Liver (tissue), 3 donors: Measurements from ENCODE around the gene TNK2.
"Not testable (repeated sequence)": the region's sequence is repeated elsewhere in the genome, so short reads cannot be mapped to it uniquely, and the experiment has no call there.

Source experiments
- ATF3 ChIP-seq: IDR thresholded peaks from 2 replicates; pipeline ENCODE4 v1.6.1; 2016; ENCODE audit warnings: antibody characterized with exemption
- EGR1 ChIP-seq, 2 donors: IDR thresholded peaks; 2 replicates each; pipeline ENCODE4 v1.6.1; 2016 to 2018; ENCODE audit warnings: antibody characterized with exemption in 2 of 2, low read depth in 2 of 2
- FOXA1 ChIP-seq: IDR thresholded peaks from 2 replicates; pipeline ENCODE4 v1.6.1; 2016; ENCODE audit warnings: antibody characterized with exemption
- GABPA ChIP-seq, 2 donors: IDR thresholded peaks in 1 of 2; conservative IDR thresholded peaks in 1 of 2; 2 replicates each; pipeline ENCODE4 v1.6.1; 2016; ENCODE audit warnings: antibody characterized with exemption in 2 of 2, mild to moderate bottlenecking in 1 of 2, moderate library complexity in 1 of 2
- JUND ChIP-seq, 2 donors: IDR thresholded peaks; 2 replicates each; pipeline ENCODE4 v1.6.1; 2016; ENCODE audit warnings: antibody characterized with exemption in 2 of 2
- MAX ChIP-seq: IDR thresholded peaks from 2 replicates; pipeline ENCODE4 v1.6.1; 2016; ENCODE audit warnings: antibody characterized with exemption
- RAD21 ChIP-seq, 2 donors: IDR thresholded peaks; 2 replicates each; pipeline ENCODE4 v1.6.1; 2016; ENCODE audit warnings: antibody characterized with exemption in 2 of 2, mild to moderate bottlenecking in 2 of 2
- REST ChIP-seq: IDR thresholded peaks from 2 replicates; pipeline ENCODE4 v1.6.1; 2016; ENCODE audit warnings: antibody characterized with exemption, mild to moderate bottlenecking
- SP1 ChIP-seq: IDR thresholded peaks from 2 replicates; pipeline ENCODE4 v1.6.1; 2018; ENCODE audit warnings: antibody characterized with exemption, mild to moderate bottlenecking
- TAF1 ChIP-seq: conservative IDR thresholded peaks from 2 replicates; pipeline ENCODE4 v1.6.1; 2016; ENCODE audit warnings: antibody characterized with exemption, mild to moderate bottlenecking
- YY1 ChIP-seq: IDR thresholded peaks from 2 replicates; pipeline ENCODE4 v1.6.1; 2016; ENCODE audit warnings: antibody characterized with exemption, mild to moderate bottlenecking
- TF ChIP-seq, protein P1 (sequence below): fragments of 150-350 bp; IDR thresholded peaks from 2 replicates; pipeline ENCODE4 v1.5.1; 2017; ENCODE audit warnings: improper control_type of control experiment, low read depth, low read length; ENCODE audit not compliant: missing input control
- TF ChIP-seq, protein P2 (sequence below): IDR thresholded peaks from 2 replicates; pipeline ENCODE4 v1.6.1; 2016; ENCODE audit warnings: antibody characterized with exemption
- donor health status: healthy.
- donor health status: healthy.

DNA sequence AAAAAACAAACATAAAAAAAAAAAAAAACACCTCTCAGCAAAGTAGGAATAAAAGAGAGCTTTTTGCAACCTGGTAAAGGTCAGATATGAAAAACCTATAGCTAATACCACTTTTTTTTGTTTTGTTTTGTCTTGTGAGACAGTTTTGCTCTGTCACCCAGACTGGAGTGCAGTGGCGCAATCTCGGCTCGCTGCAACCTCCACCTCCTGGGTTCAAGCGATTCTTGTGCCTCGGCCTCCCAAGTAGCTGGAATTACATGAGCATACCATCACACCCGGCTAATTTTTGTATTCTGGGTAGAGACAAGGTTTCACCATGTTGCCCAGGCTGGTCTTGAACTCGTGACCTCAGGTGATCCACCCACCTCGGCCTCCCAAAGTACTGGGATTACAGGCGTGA, 5.7 kb downstream of the TNK2 start:
- TF ChIP-seq, protein P1, sequence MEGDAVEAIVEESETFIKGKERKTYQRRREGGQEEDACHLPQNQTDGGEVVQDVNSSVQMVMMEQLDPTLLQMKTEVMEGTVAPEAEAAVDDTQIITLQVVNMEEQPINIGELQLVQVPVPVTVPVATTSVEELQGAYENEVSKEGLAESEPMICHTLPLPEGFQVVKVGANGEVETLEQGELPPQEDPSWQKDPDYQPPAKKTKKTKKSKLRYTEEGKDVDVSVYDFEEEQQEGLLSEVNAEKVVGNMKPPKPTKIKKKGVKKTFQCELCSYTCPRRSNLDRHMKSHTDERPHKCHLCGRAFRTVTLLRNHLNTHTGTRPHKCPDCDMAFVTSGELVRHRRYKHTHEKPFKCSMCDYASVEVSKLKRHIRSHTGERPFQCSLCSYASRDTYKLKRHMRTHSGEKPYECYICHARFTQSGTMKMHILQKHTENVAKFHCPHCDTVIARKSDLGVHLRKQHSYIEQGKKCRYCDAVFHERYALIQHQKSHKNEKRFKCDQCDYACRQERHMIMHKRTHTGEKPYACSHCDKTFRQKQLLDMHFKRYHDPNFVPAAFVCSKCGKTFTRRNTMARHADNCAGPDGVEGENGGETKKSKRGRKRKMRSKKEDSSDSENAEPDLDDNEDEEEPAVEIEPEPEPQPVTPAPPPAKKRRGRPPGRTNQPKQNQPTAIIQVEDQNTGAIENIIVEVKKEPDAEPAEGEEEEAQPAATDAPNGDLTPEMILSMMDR: not testable (repeated sequence)
- TF ChIP-seq YY1; TAF1; REST; EGR1 (IDR thresholded peaks at IDR 0.05; ENCODE audit: low read depth in 2 of 2); JUND (IDR thresholded peaks at IDR 0.05); GABPA (IDR thresholded peaks at IDR 0.05 in 1 of 2, conservative IDR thresholded peaks at IDR 0.05 in 1 of 2); SP1; MAX; RAD21 (IDR thresholded peaks at IDR 0.05); ATF3; FOXA1: not testable (repeated sequence)
- TF ChIP-seq, protein P2, sequence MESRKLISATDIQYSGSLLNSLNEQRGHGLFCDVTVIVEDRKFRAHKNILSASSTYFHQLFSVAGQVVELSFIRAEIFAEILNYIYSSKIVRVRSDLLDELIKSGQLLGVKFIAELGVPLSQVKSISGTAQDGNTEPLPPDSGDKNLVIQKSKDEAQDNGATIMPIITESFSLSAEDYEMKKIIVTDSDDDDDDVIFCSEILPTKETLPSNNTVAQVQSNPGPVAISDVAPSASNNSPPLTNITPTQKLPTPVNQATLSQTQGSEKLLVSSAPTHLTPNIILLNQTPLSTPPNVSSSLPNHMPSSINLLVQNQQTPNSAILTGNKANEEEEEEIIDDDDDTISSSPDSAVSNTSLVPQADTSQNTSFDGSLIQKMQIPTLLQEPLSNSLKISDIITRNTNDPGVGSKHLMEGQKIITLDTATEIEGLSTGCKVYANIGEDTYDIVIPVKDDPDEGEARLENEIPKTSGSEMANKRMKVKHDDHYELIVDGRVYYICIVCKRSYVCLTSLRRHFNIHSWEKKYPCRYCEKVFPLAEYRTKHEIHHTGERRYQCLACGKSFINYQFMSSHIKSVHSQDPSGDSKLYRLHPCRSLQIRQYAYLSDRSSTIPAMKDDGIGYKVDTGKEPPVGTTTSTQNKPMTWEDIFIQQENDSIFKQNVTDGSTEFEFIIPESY: not testable (repeated sequence)
